EH (cell line): ENCODE data around the gene CDH23.
A peak's percentile ranks its signal among the peaks of the same experiment; 100 is the strongest.

Experiments used
- DNase-seq: peaks from one replicate; pipeline ENCODE4 v3.0.0-alpha.2; 2015; ENCODE audit warnings: low read depth

The CDH23 gene

DNA sequence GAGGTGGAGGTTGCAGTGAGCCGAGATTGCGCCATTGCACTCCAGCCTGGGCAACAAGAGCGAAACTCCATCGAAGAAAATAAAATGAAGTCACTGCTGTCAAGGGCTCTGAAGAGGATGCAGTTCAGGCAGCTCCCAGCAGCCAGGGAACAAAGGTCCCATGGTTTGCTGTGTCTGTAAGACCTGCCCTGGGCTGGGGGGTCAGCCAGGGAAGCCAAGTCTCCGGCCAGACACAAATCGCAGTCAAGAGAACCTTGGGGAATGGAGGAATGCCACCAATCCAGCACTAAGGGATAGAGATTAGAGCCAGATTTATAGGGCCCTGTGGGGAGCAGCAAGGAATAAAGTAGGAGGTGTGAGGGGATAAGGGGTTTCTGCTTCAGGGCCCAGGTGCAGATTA, 405.5 kb downstream of the CDH23 start:
- no peak for DNase-seq

GRCh38 chr10:71802715-71803488, 406.2 kb downstream of the CDH23 start:
- DNase-seq = no peak

GRCh38 chr10:71804077-71804476, 407.4 kb downstream of the CDH23 start:
- no peak for DNase-seq

- DNase-seq = no peak
Measured at GRCh38 chr10:71805776-71806703, 409.3 kb downstream of the CDH23 start.

GRCh38 chr10:71806704-71807556, 410.2 kb downstream of the CDH23 start:
- no peak for DNase-seq

DNA sequence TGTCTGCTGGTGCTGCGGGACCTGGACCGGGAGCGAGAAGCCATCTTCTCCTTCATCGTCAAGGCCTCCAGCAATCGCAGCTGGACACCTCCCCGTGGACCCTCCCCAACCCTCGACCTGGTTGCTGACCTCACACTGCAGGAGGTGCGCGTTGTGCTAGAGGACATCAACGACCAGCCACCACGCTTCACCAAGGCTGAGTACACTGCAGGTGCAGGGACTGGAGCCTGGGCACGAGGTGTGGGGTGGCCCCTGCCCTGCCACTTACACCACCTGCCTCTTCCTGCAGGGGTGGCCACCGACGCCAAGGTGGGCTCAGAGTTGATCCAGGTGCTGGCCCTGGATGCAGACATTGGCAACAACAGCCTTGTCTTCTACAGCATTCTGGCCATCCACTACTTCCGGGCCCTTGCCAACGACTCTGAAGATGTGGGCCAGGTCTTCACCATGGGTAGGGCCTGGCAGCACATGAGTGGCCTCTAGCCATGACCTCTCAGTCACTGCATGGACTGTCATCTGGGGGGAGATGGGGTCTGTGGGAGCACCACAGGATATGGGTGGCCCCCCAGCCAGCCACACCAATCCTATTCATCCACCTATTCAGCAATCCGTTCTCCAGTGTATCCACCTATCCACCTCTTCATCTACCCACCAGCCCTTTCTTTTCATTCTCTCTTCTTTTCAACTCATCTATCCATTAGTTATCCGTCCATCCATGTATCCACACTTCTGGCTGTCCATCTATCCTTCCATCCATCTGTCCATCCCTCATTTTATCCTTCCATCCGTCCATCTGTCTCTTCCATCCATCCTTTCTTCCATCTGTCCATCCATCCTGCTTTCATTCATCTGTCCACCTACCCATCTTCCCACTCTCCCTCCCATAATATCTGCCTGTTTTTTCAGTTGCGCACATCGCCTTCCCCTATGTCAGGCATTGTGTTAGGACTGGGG, 411.1 kb downstream of the CDH23 start:
- DNase-seq = no peak

DNA sequence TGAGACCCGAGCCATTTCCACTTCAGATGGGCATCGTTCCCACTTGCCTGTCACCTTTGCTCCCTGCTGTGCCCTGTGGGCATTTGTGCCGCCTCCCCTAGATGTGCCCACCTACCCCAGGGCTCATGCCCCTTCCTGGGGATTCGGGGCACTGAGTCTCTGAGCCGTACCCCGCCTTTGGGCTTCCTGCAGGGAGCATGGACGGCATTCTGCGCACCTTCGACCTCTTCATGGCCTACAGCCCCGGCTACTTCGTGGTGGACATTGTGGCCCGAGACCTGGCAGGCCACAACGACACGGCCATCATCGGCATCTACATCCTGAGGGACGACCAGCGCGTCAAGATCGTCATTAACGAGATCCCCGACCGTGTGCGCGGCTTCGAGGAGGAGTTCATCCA, 412.9 kb downstream of the CDH23 start:
- DNase-seq = no peak

DNA sequence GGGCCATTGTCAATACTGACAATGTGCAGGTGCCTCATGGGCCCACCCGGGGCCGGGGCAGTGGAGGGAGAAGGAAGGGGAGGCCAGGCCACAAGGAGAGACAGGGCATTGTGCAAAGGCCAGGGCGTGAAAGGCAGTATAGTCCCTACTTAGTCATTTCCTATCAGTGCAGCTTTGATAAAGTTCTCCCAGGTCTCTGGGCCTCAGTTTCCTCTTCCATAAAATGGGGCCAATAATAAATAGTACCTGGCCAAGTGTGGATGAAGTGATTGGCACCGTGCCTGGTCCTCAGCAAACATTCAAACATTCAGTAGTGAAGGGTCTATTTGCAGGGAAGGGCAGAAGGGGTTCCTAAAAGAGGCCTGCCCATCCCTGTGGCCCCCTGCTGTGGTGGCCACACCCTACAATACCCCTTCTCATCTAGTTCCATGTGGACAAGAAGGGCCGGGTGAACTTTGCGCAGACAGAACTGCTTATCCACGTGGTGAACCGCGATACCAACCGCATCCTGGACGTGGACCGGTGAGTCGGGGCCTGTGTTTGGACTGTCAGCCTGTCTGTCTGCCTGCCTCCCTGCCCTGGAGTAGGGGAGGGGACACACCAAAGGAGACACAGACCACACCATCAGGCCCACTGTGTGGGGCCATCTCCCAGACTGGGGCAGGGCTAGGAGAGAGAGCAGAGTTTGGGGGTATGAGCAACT, 413.5 kb downstream of the CDH23 start:
- DNase-seq = no peak

DNA sequence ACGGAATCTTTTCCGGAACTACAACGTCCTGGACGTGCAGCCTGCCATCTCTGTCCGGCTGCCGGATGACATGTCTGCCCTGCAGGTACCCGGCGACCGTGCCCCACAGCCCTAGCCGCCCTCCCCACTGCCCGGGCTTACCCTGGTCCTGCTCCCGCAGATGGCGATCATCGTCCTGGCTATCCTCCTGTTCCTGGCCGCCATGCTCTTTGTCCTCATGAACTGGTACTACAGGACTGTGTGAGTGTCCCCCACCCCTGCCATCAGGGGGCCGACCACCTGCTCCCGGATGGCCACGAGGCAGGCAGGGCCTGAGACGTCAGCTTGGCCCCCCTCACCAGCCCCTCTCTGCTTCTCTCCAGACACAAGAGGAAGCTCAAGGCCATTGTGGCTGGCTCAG, 414.6 kb downstream of the CDH23 start:
- DNase-seq = no peak

GRCh38 chr10:71812016-71812912, 415.5 kb downstream of the CDH23 start:
- DNase-seq = peak; percentile 61

- no peak for DNase-seq
Measured at GRCh38 chr10:71812913-71813590, 416.3 kb downstream of the CDH23 start.

DNA sequence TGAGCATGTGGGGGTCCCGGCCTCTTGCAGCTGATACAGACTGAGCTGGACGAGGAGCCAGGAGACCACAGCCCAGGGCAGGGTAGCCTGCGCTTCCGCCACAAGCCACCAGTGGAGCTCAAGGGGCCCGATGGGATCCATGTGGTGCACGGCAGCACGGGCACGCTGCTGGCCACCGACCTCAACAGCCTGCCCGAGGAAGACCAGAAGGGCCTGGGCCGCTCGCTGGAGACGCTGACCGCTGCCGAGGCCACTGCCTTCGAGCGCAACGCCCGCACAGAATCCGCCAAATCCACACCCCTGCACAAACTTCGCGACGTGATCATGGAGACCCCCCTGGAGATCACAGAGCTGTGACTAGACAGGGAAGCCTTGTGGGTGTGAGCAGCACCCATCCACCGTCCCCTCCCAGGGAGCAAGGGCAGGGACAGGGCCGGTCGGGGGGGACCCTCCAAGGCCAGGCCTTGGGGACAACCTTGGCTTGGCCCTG, 418.2 kb downstream of the CDH23 start:
- DNase-seq = no peak

GRCh38 chr10:71815515-71816130, 418.9 kb downstream of the CDH23 start:
- DNase-seq = no peak

GRCh38 chr10:71816421-71816851, 419.7 kb downstream of the CDH23 start:
- DNase-seq = no peak

DNA sequence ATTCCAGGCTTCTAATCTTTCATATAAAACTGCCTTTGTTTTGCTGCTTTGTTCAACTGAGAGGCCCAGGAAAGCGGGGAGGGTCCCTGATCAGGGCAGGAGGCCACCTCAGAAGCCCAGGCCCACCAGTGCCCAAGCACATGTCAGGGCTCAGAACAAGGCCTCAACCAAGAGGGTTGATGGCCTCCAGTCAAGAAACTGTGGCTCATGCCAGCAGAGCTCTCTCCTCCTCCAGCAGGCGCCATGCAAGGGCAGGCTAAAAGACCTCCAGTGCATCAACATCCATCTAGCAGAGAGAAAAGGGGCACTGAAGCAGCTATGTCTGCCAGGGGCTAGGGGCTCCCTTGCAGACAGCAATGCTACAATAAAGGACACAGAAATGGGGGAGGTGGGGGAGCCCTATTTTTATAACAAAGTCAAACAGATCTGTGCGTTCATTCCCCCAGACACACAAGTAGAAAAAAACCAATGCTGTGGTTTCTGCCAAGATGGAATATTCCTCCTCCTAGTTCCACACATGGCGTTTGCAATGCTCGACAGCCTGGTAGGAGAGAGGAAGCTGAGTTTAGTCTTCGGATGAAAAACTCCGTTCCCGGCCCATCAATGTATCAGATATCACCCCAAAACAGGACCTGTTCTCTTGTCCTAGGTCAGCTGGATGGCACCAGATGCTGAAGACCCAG, 420.4 kb downstream of the CDH23 start:
- DNase-seq = no peak

GRCh38 chr10:71817831-71818655, 421.3 kb downstream of the CDH23 start:
- DNase-seq = no peak
